Naive thymus-derived CD4-positive, alpha-beta T cell (primary cell): Measurements from ENCODE around the gene SCMH1. TPM values are rescaled to one million over a fixed set of nuclear protein-coding genes. Genes with fewer than 3 reads are reported as not detected.

Experiments used
- ATAC-seq: fragments of 150-1000 bp; cut with Tn5 transposase; 2 replicates; pipeline ENCODE4 v1.10.0; 2021; ENCODE audit warnings: mild to moderate bottlenecking, moderate library complexity
- CTCF ChIA-PET: fragments of 350-600 bp; sonication (Branson Sonifier 250); formaldehyde crosslinking; loops from one replicate; lab custom pipeline; 2021; ENCODE audit warnings: antibody characterized with exemption; lab: Charles Lee
- POLR2A ChIA-PET: fragments of 350-600 bp; sonication (Branson Sonifier 250); formaldehyde crosslinking; loops from one replicate; lab custom pipeline; 2021; ENCODE audit warnings: antibody characterized with exemption, inconsistent platforms; lab: Charles Lee
- DNase-seq, 9 donors: peaks; one replicate each; pipeline versions ENCODE4 v3.0.0 to v3.0.0-alpha.2; 2020 to 2022; ENCODE audit warnings: mixed read lengths in 1 of 9
- H3K27ac ChIP-seq: one replicate; pipeline ENCODE4 v1.7.0; 2013; ENCODE audit warnings: mild to moderate bottlenecking, low read depth, low read length, moderate library complexity
- H3K27me3 ChIP-seq, 2 donors: one replicate each; pipeline ENCODE4 v1.7.0; 2013; ENCODE audit warnings: low read length in 2 of 2, mild to moderate bottlenecking in 2 of 2, moderate library complexity in 2 of 2; ENCODE audit not compliant: control insufficient read depth in 2 of 2, insufficient read depth in 2 of 2
- H3K36me3 ChIP-seq, 3 experiments: 1 replicate in 2 of 3; 2 replicates in 1 of 3; pipeline ENCODE4 v1.7.0; 2013; ENCODE audit warnings: low read length in 3 of 3, mild to moderate bottlenecking in 3 of 3, moderate library complexity in 1 of 3; ENCODE audit not compliant: insufficient read depth in 3 of 3, control insufficient read depth in 2 of 3
- H3K4me1 ChIP-seq, 2 donors: one replicate each; pipeline ENCODE4 v1.7.0; 2013; ENCODE audit warnings: low read length in 2 of 2, mild to moderate bottlenecking in 2 of 2, moderate library complexity in 1 of 2; ENCODE audit not compliant: control insufficient read depth in 2 of 2, insufficient read depth in 2 of 2
- H3K4me3 ChIP-seq: 2 replicates; pipeline ENCODE4 v1.7.0; 2013; ENCODE audit warnings: mild to moderate bottlenecking, low read length
- H3K9me3 ChIP-seq, 3 experiments: 1 replicate in 2 of 3; 2 replicates in 1 of 3; pipeline ENCODE4 v1.7.0; 2013; ENCODE audit warnings: low read length in 3 of 3; ENCODE audit not compliant: control insufficient read depth in 2 of 3
- H3K27ac Mint-ChIP-seq, 9 donors: one replicate each; pipeline ENCODE4 v1.8.0; 2020 to 2022; ENCODE audit warnings: mixed read lengths in 9 of 9, mild to moderate bottlenecking in 8 of 9, moderate library complexity in 5 of 9, inconsistent platforms in 2 of 9
- H3K27me3 Mint-ChIP-seq, 5 donors: one replicate each; pipeline ENCODE4 v1.8.0; 2021 to 2022; ENCODE audit warnings: mixed read lengths in 5 of 5, mild to moderate bottlenecking in 1 of 5
- H3K36me3 Mint-ChIP-seq, 5 donors: one replicate each; pipeline ENCODE4 v1.8.0; 2020 to 2022; ENCODE audit warnings: mixed read lengths in 5 of 5, mild to moderate bottlenecking in 3 of 5, inconsistent platforms in 1 of 5
- H3K4me1 Mint-ChIP-seq, 7 donors: one replicate each; pipeline ENCODE4 v1.8.0; 2020 to 2022; ENCODE audit warnings: mixed read lengths in 7 of 7, mild to moderate bottlenecking in 3 of 7, inconsistent platforms in 1 of 7
- H3K4me3 Mint-ChIP-seq, 10 donors: one replicate each; pipeline ENCODE4 v1.8.0; 2020 to 2022; ENCODE audit warnings: mild to moderate bottlenecking in 10 of 10, mixed read lengths in 10 of 10, moderate library complexity in 6 of 10, inconsistent platforms in 2 of 10
- H3K9me3 Mint-ChIP-seq, 11 donors: one replicate each; pipeline ENCODE4 v1.8.0; 2020 to 2022; ENCODE audit warnings: mixed read lengths in 11 of 11, mild to moderate bottlenecking in 4 of 11, inconsistent platforms in 1 of 11, moderate library complexity in 1 of 11
- intact Hi-C, 2 donors: fragments of 100-400 bp; cut with micrococcal nuclease; formaldehyde crosslinking; loops; one replicate each; pipeline ENCODE4 v1.15.1; 2023
- polyA plus RNA-seq, 2 donors: library from polyadenylated mRNA; unstranded; fragments of 300-500 nt; fragmentation: Illumina TruSeq; gene quantifications; one replicate each; pipeline ENCODE4 v1.2.3, GENCODE V29; 2021
- total RNA-seq, 6 experiments: library from RNA in 5 of 6; stranded (reverse) in 5 of 6; gene quantifications; 1 replicate in 5 of 6; 2 replicates in 1 of 6; pipeline ENCODE4 v1.2.3 and lab custom pipeline; 2021 to 2026

The SCMH1 gene
- total and polyA plus RNA-seq, 7 experiments from 2014 or later: 3.6 to 18.6 (median 16.8) TPM

DNA sequence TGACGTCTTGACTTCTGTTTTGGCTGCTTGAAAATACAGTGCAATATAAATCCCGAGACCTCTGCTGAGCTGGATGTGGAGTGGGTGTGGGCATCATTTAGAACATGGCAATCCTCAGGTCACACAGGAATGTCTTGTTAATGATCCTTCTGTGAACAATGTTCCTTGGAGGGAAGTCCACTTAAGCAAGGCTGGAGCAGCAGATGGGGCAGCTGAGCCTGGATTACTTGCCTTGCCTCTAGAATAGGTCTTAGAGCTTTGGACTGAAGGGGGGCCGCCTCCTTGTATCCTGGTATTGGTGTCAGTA is 926 bp upstream of the SCMH1 start:
- H3K4me3 Mint-ChIP-seq: peak overlapping the region; percentile 64 to 88 (median 82)
- H3K9me3 ChIP-seq: no peaks in the 10 kb centered on the region
- H3K27me3 Mint-ChIP-seq: peaks cover 0 to 5% (median 0%) of the 10 kb centered on the region in 5 donors
- peak overlapping the region; percentile 57 for H3K4me3 ChIP-seq
- ChIA-PET CTCF (no interaction called here), POLR2A (interaction anchor here (0.6 kb wide), 2 partner anchors 138 to 381 kb away, joined by 3 to 5 read pairs; partner anchors contain the start of gene CITED4)
- H3K4me1 Mint-ChIP-seq: peaks cover 7 to 35% (median 22%) of the 10 kb centered on the region in 7 donors
- no peaks in the 10 kb centered on the region for H3K36me3 ChIP-seq
- peak overlapping the region; percentile 65 to 88 (median 68) for H3K27ac Mint-ChIP-seq
- H3K4me1 ChIP-seq: peaks cover 10 to 13% of the 10 kb centered on the region in 2 donors
- peaks cover 0 to 3% (median 0%) of the 10 kb centered on the region in 11 donors for H3K9me3 Mint-ChIP-seq
- H3K27me3 ChIP-seq: no peaks in the 10 kb centered on the region
- no peak for ATAC-seq
- H3K27ac ChIP-seq: no peak overlapping the region
- intact Hi-C loops: loop anchor here (5.0 to 10.0 kb wide), 2 partner anchors 378 to 381 kb away; partner anchors contain the start of gene CITED4 (in 2 of the 2)
- no peak for DNase-seq
- peaks cover 0 to 3% (median 0%) of the 10 kb centered on the region in 5 donors for H3K36me3 Mint-ChIP-seq

DNA sequence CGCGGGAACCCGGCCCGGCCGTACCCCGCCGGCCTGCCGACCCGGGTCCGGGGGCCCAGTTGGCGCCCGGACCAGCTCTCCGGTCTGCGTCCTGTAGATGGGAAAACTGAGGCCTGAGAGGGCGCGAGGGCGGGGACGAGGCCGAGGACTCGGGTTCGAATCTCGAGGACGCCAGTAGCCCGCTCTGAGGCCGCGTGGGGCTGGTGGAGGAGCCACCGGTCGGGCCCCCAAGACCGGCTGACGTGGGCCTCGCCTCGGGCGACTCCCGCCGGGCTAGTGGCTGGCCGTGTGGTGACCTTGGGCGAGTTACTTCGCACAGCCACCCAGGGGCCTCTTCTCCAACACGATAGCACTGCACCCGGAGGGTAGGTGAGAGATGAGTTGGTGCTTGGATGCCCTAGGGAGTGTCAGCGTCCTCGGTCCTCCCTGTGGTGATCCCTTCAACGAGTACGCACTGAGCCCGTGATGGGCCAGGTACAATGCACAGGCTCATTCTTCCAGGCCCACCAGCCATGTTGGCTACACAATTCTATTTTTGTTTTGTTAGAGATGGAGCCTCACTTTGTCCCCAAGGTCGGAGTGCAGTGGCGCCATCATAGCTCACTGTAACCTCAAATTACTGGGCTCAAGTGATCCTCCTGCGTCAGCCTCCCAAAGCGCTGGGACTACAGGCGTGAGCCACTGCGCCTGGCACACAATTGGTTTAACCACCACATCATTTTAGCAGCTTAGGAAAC is 404 bp upstream of the SCMH1 start:
- peaks cover 0 to 3% (median 0%) of the 10 kb centered on the region in 5 donors for H3K36me3 Mint-ChIP-seq
- Histone ChIP-seq H3K4me3 (peak overlapping the region; percentile 57), H3K27me3 (no peaks in the 10 kb centered on the region), H3K27ac (peak overlapping the region; percentile 30), H3K4me1 (peaks cover 10 to 13% of the 10 kb centered on the region in 2 donors), H3K36me3 (no peaks in the 10 kb centered on the region), H3K9me3 (no peaks in the 10 kb centered on the region)
- peak overlapping the region; percentile 45 to 88 (median 67) for H3K27ac Mint-ChIP-seq
- POLR2A ChIA-PET: interaction anchor here (0.6 kb wide), 1 partner anchor 137 kb away, joined by 5 read pairs; no protein-coding TSS in a partner anchor
- H3K9me3 Mint-ChIP-seq: peaks cover 0 to 3% (median 0%) of the 10 kb centered on the region in 11 donors
- CTCF ChIA-PET: no interaction called here
- H3K27me3 Mint-ChIP-seq: peaks cover 0 to 5% (median 0%) of the 10 kb centered on the region in 5 donors
- ATAC-seq (peak; percentile 3), DNase-seq (peak in 5 of 9 donors; percentile 2 to 56 (median 6))
- peaks cover 7 to 35% (median 25%) of the 10 kb centered on the region in 7 donors for H3K4me1 Mint-ChIP-seq
- intact Hi-C loops: loop anchor here (1.0 to 10.0 kb wide), 3 partner anchors 121 to 380 kb away; partner anchors contain the start of gene CITED4 (in 2 of the 2)
- peak overlapping the region; percentile 64 to 88 (median 82) for H3K4me3 Mint-ChIP-seq

DNA sequence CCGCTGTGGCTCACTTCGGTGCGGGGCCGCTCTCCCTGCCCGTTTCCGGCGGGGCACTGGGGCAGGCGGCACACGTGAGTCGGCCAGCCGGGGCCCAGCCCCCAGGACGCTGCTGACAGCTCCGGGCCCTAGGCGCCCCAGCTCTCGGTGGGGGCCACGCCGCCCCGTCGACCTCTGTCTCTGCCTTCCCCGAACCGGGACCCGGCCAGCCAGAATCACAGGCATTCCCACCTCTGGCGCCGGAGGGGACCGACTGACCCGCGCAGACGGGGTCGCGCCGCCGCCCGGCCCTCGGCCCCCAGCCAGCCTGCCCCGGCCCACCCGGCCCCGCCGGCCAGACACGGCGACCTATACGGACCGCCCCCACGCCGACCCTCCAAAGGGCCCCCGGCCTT is 755 bp downstream of the SCMH1 start:
- Histone ChIP-seq H3K27ac (peak overlapping the region; percentile 69), H3K36me3 (no peaks in the 10 kb centered on the region), H3K4me1 (peaks cover 10 to 13% of the 10 kb centered on the region in 2 donors), H3K9me3 (no peaks in the 10 kb centered on the region), H3K27me3 (no peaks in the 10 kb centered on the region), H3K4me3 (peak overlapping the region; percentile 51)
- ChIA-PET CTCF (interaction anchor here (0.7 kb wide), 1 partner anchor 48 kb away, joined by 3 read pairs; no protein-coding TSS in a partner anchor), POLR2A (interaction anchor here (0.9 to 1.4 kb wide), 3 partner anchors 10 to 550 kb away, joined by 3 read pairs; partner anchors contain the start of gene CTPS1)
- peaks cover 0 to 5% (median 0%) of the 10 kb centered on the region in 5 donors for H3K27me3 Mint-ChIP-seq
- peaks cover 8 to 35% (median 27%) of the 10 kb centered on the region in 7 donors for H3K4me1 Mint-ChIP-seq
- H3K4me3 Mint-ChIP-seq: peak overlapping the region; percentile 76 to 92 (median 89)
- ATAC-seq (peak; percentile 56), DNase-seq (peak; percentile 14 to 57 (median 21))
- no peaks in the 10 kb centered on the region for H3K9me3 Mint-ChIP-seq
- intact Hi-C loops: loop anchor here (2.0 to 10.0 kb wide), 4 partner anchors 119 to 379 kb away; partner anchors contain the start of genes CITED4 (in 2 of the 2) and FOXO6 (in 1 of the 2)
- H3K36me3 Mint-ChIP-seq: no peaks in the 10 kb centered on the region
- peak overlapping the region in 5 of 9 donors; percentile 88 to 94 (median 91) for H3K27ac Mint-ChIP-seq

DNA sequence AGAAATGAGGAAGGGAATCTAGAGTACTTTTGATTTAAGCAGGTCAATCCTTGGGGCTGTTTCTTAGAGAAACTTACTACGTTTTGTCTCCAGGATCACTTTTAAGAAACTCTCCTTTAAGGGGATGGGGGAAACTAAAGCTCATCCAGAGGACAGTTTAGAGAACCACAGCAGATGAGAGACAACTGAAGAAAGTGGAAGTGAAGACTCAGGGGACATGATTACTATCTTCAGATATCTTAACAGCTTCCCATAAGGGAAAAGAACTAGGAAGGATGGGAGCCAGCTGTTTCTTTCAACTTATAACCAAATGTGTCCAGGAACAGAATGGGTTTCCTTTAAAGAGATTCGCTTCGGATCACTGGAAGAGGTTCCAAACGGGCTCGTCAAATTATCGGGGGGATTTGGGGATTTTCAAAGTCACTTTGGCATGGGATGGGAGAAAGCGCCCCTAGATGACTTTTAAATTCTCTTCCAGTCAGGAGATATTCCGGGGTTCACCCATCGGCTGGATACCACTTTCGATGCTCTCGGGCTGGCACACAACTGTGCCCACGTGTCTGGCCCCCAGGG is 1.2 kb downstream of the SCMH1 start:
- ATAC-seq (peak; percentile 21), DNase-seq (peak in 4 of 9 donors; percentile 1 to 9 (median 4))
- Mint-ChIP-seq H3K36me3 (no peaks in the 10 kb centered on the region), H3K4me1 (peaks cover 13 to 38% (median 27%) of the 10 kb centered on the region in 7 donors), H3K27ac (peak overlapping the region; percentile 75 to 94 (median 89)), H3K4me3 (peak overlapping the region; percentile 76 to 92 (median 89)), H3K27me3 (peaks cover 0 to 5% (median 0%) of the 10 kb centered on the region in 5 donors), H3K9me3 (no peaks in the 10 kb centered on the region)
- Histone ChIP-seq H3K27me3 (no peaks in the 10 kb centered on the region), H3K9me3 (no peaks in the 10 kb centered on the region), H3K36me3 (no peaks in the 10 kb centered on the region), H3K4me3 (peak overlapping the region; percentile 51), H3K27ac (peak overlapping the region; percentile 69), H3K4me1 (peaks cover 10 to 13% of the 10 kb centered on the region in 2 donors)
- intact Hi-C loops: loop anchor here (1.0 to 10.0 kb wide), 5 partner anchors 120 to 379 kb away; partner anchors contain the start of genes CITED4 (in 2 of the 2), CTPS1 (in 1 of the 2) and FOXO6 (in 1 of the 2)
- CTCF ChIA-PET: interaction anchor here (0.7 kb wide), 1 partner anchor 48 kb away, joined by 3 read pairs; no protein-coding TSS in a partner anchor
- POLR2A ChIA-PET: interaction anchor here (0.9 to 1.4 kb wide), 3 partner anchors 11 to 550 kb away, joined by 3 read pairs; partner anchors contain the start of gene CTPS1

DNA sequence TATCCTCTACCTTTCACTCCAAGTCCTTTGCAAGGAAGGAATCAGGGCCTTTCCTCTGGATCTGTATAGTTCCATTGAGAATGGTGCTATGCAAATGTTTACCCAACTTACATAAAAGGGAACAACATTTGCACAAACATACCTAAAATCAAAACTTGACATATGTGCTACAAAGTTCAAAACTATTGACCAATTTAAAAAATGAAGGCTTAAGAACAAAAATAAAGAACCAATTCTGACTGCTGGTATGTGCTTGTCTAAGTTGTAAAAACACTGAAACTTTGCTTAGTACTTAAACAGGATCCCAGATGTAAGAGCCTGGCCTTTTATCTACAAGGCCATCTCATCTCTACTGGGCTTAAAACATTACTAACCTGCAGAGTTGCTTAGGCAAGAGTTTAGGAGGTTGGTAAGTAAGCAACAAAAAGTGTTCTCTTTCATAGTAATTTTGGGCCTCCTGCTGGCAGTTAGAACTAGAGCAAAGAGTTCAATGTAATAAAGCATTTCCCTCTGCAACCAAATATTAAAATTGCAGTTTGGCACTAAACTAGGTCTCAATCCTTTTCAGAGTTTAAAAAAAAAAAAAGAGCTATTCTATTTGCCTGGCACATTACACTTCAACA is 2.0 kb downstream of the SCMH1 start:
- Mint-ChIP-seq H3K4me1 (peaks cover 12 to 38% (median 26%) of the 10 kb centered on the region in 7 donors), H3K36me3 (no peaks in the 10 kb centered on the region), H3K27me3 (peaks cover 0 to 5% (median 0%) of the 10 kb centered on the region in 5 donors), H3K4me3 (peak overlapping the region; percentile 4 to 92 (median 89)), H3K27ac (peak overlapping the region; percentile 75 to 94 (median 89)), H3K9me3 (no peaks in the 10 kb centered on the region)
- intact Hi-C loops: loop anchor here (1.0 to 10.0 kb wide), 5 partner anchors 121 to 378 kb away; partner anchors contain the start of genes CITED4 (in 2 of the 2), CTPS1 (in 1 of the 2) and FOXO6 (in 1 of the 2)
- peaks cover 10 to 13% of the 10 kb centered on the region in 2 donors for H3K4me1 ChIP-seq
- DNase-seq (peak in 7 of 9 donors; percentile 13 to 47 (median 32)), ATAC-seq (peak; percentile 43)
- no peak overlapping the region for H3K4me3 ChIP-seq
- no peaks in the 10 kb centered on the region for H3K27me3 ChIP-seq
- POLR2A ChIA-PET: interaction anchor here (0.5 to 1.4 kb wide), 4 partner anchors 12 to 797 kb away, joined by 3 read pairs; partner anchors contain the start of gene CTPS1
- CTCF ChIA-PET: no interaction called here
- no peak overlapping the region for H3K27ac ChIP-seq
- H3K9me3 ChIP-seq: no peaks in the 10 kb centered on the region
- no peaks in the 10 kb centered on the region for H3K36me3 ChIP-seq
